ENCODE results near the gene RBMX2.

GRCh38 chrX:130386408-130386808 is 15.4 kb upstream of the RBMX2 start:
- TF ChIP-seq CTCF (IDR thresholded peaks at IDR 0.05) (no peak), SP1 (CRISPR knock-in tag; conservative IDR thresholded peaks at IDR 0.05) (no peak), ZNF416 (CRISPR knock-in tag; IDR thresholded peaks at IDR 0.05) (no peak)
- TF ChIP-seq, protein P1, sequence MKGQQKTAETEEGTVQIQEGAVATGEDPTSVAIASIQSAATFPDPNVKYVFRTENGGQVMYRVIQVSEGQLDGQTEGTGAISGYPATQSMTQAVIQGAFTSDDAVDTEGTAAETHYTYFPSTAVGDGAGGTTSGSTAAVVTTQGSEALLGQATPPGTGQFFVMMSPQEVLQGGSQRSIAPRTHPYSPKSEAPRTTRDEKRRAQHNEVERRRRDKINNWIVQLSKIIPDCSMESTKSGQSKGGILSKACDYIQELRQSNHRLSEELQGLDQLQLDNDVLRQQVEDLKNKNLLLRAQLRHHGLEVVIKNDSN (CRISPR knock-in tag; IDR thresholded peaks at IDR 0.05), result no peak
